ENCODE results near the gene CCNI2. TPM values are rescaled to one million over a fixed set of nuclear protein-coding genes. Genes with fewer than 3 reads are reported as not detected.

Gene CCNI2
- total and polyA plus RNA-seq, 9 of the 15 experiments (the other 6 are each of a cell fraction or from before 2014, with no cell fraction given) = 0.05 to 1.7 (median 0.81) TPM; not detected in 5

DNA sequence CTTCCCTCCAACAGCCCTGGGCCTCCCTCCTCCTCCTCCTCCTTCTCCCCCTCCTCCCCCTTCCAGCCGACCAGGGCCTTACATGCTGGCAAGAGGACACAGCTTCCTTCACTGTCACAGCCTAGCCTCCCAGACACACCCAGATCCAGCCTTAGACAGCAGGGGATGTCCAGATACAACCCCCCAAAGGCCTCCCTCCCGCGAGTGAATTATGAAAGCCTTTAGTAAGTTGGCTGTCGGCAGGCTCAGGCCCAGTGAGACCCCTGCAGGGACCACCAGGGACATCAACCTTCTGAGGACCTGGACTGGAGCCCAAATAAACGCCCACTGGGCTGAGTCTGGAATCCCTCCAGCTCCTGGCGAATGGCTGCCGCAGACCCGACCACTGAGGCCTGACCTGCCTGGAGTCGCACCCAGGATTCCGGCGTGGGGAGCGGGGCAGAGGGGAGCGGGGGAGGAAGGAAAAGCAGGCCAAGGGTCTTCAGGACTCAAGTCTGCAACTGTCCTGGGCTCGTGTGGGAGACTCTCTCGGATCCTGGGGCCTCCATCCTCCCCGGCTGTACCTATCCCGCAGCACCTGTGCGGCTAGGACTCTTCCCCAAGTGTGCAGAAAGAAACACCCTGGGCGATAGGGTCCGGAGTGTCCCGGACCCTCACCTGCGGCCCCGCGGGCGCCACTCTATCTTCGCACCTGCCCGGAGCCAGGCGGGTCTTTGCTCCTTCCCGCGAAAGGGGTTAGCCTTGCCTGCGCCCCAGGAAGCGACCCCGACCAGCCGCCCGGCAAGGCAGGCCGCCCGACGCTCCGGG, 29.1 kb downstream of the CCNI2 start (continued):
- TF ChIP-seq MLLT1 (IDR thresholded peaks at IDR 0.05) (no peak), ZNF354B (CRISPR knock-in tag; IDR thresholded peaks at IDR 0.05) (no peak), ZFX (CRISPR knock-in tag; IDR thresholded peaks at IDR 0.05) (peak; percentile 46), ZNF140 (CRISPR knock-in tag; IDR thresholded peaks at IDR 0.05) (no peak), OTX1 (CRISPR knock-in tag; IDR thresholded peaks at IDR 0.05) (no peak), MTF1 (CRISPR knock-in tag; IDR thresholded peaks at IDR 0.05; ENCODE audit: borderline replicate concordance) (no peak), ZNF239 (CRISPR knock-in tag; IDR thresholded peaks at IDR 0.05) (no peak), MTA1 (IDR thresholded peaks at IDR 0.05; ENCODE audit: borderline replicate concordance) (no peak; the same call in 1 of the 2 replicates), HMBOX1 (IDR thresholded peaks at IDR 0.05) (no peak), NELFE (IDR thresholded peaks at IDR 0.05; ENCODE audit: insufficient read depth, insufficient read length) (no peak), KAT7 (CRISPR knock-in tag; IDR thresholded peaks at IDR 0.05; ENCODE audit: borderline replicate concordance) (0 out of 2 replicates have a peak, but pooled peaks have one; percentile 47), ZC3H8 (IDR thresholded peaks at IDR 0.05) (no peak), KLF1 (tag; IDR thresholded peaks at IDR 0.05) (no peak), ZFP30 (CRISPR knock-in tag; IDR thresholded peaks at IDR 0.05; ENCODE audit: borderline replicate concordance) (no peak)
- TF ChIP-seq, protein P1, sequence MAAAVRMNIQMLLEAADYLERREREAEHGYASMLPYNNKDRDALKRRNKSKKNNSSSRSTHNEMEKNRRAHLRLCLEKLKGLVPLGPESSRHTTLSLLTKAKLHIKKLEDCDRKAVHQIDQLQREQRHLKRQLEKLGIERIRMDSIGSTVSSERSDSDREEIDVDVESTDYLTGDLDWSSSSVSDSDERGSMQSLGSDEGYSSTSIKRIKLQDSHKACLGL (CRISPR knock-in tag; IDR thresholded peaks at IDR 0.05; ENCODE audit: borderline replicate concordance, poor library complexity, severe bottlenecking) = no peak
- TF ChIP-seq, protein P2, sequence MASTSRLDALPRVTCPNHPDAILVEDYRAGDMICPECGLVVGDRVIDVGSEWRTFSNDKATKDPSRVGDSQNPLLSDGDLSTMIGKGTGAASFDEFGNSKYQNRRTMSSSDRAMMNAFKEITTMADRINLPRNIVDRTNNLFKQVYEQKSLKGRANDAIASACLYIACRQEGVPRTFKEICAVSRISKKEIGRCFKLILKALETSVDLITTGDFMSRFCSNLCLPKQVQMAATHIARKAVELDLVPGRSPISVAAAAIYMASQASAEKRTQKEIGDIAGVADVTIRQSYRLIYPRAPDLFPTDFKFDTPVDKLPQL (IDR thresholded peaks at IDR 0.05; ENCODE audit: extremely low read depth, insufficient read length) = no peak

All from K562 (cell line).